GM21528 (cell line): ENCODE measurements around the gene SIX1.

Source experiments
- ATAC-seq: cut with Tn5 transposase; IDR thresholded peaks from one replicate; pipeline ENCODE4 v1.9.1; 2021; ENCODE audit warnings: mild to moderate bottlenecking, moderate library complexity; ENCODE audit not compliant: unreplicated experiment, low FRiP score

SIX1 gene

GRCh38 chr14:60602291-60602690 is 47.0 kb downstream of the SIX1 start:
- no peak for ATAC-seq

- no peak for ATAC-seq
These were observed 49.5 kb downstream of the SIX1 start for GRCh38 chr14:60599727-60600126.

GRCh38 chr14:60596139-60596538 is 53.1 kb downstream of the SIX1 start:
- no peak for ATAC-seq

- no peak for ATAC-seq
These were observed 55.2 kb downstream of the SIX1 start for GRCh38 chr14:60594062-60594461.
